Activated T-cell treated with anti-CD3 and anti-CD28 coated beads for 4 hours (primary cell): ENCODE results near the gene GARRE1.
"Not testable (repeated sequence)": the region's sequence is repeated elsewhere in the genome, so short reads cannot be mapped to it uniquely, and the experiment has no call there.

Experiments used
- DNase-seq: peaks from one replicate; pipeline ENCODE4 v3.0.0-alpha.2; 2020

Gene GARRE1

DNA sequence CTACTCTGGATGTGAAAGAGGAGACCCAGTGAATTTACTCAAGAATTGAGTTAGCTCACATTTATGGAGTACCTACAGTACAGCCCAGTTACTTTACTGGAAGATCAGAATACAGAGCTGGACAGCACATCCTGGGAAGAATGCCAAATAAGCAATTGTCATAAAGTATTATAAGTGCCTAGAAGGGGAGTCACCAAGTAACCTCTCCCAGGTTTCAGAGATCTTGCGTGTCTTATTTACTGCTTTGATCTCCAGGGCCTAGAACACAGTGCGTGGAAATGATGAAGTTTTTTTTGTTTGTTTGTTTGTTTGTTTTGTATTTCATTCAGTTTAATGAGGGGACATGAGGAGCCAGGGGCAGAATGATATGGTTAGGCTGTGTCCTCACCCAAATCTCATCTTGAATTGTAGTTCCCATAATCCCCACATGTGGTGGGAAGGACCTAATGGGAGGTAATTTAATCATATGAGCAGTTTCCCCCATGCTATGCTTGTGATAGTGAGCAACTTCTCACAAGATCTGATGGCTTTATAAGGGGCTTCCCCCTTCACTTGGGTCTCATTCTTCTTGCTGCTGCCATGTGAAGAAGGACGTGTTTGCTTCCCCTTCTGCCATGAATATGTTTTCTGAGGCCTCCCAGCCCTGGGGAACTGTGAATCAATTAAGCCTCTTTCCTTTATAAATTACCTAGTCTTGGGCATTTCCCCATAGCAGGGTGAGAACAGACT lies 5.2 kb downstream of the GARRE1 start:
- no peak for DNase-seq

- DNase-seq = no peak
Measured at GRCh38 chr19:34260771-34261173, 6.4 kb downstream of the GARRE1 start.

DNA sequence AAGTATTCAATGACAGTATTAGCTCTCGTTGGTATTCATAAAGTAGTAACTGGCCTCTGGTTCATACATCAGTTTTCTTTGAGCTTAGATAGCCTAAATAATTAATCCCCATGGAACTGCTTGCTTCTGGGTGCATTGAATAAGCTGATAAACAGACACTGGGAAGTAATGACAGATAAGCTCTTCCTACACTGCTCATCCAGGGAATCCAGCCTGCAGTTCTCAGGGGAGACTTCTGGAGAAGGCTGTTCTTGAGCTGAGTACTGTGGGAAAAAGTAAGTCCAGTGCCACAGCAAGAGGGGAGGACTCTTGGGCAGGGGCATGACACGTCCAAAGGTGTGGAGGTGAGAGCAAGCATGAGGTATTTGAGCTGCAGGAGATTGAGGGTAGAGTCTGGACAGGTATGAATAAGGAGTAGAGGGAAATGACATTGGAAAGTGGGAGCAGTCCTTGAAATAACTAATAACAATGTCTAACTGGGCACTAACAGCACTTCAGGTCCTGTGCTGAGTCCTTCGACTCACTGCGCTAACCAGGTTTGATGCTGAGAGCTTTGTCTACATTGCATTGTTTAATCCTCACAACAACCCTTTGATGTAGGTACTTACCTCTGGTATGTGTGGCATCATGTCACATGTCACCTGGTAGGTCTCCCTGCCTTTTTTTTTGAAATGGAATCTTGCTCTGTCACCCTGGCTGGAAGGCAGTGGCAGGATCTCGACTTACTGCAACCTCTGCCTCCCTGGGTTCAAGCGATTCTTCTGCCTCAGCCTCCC lies 7.2 kb downstream of the GARRE1 start:
- DNase-seq = no peak

- DNase-seq = no peak
Measured at GRCh38 chr19:34263745-34264237, 9.4 kb downstream of the GARRE1 start.

DNA sequence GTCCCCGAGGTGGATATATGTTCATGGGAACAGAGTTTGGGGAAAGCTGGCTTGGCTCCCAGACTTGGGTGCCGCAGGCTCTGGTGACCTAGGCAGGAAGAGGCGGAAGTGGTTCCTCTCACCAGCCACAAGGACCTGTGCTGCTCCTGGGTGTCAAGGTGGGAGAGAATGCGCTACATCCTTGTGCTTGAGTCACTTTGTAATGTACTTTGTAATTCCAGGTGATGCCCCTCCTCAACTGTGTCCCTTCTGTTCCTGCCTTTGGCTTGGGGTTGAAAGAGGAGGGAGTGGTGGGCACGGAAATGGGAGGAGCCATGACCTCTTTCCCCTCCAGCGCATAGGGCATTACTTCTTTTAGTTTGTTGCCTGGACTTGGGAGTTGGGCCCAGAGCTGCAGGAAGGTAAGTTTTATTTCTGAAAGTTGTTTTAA lies 10.9 kb downstream of the GARRE1 start:
- DNase-seq = no peak

- no peak for DNase-seq
Measured at GRCh38 chr19:34269081-34269480, 14.7 kb downstream of the GARRE1 start.

GRCh38 chr19:34269489-34269888 lies 15.1 kb downstream of the GARRE1 start:
- no peak for DNase-seq

- peak; percentile 44 for DNase-seq
Measured at GRCh38 chr19:34269968-34270621, 15.7 kb downstream of the GARRE1 start.

GRCh38 chr19:34273121-34273520 lies 18.8 kb downstream of the GARRE1 start:
- no peak for DNase-seq

DNA sequence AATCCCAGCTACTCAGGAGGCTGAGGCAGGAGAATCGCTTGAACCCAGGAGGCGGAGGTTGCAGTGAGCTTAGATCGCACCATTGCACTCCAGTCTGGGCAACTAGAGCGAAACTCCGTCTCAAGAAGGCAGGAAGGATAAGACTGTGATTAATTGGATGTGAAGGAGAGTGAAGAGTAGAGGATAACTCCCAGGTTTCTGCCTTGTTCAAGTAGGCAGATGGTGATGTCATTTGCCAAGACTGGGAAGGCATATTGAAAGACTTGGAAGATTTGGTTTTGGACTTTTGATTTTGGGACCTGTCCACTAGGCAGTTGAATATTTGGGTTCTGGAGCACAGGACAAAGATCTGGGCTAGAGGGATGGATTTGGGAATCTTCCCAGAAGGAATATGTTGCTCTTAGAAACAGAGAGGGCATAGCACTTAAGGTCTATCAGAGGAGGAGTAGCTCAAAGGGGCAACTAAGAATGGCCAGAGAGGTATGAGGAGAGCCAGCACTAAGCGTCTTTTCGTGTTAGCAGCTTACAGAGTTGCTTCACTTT lies 20.0 kb downstream of the GARRE1 start:
- DNase-seq = no peak

DNA sequence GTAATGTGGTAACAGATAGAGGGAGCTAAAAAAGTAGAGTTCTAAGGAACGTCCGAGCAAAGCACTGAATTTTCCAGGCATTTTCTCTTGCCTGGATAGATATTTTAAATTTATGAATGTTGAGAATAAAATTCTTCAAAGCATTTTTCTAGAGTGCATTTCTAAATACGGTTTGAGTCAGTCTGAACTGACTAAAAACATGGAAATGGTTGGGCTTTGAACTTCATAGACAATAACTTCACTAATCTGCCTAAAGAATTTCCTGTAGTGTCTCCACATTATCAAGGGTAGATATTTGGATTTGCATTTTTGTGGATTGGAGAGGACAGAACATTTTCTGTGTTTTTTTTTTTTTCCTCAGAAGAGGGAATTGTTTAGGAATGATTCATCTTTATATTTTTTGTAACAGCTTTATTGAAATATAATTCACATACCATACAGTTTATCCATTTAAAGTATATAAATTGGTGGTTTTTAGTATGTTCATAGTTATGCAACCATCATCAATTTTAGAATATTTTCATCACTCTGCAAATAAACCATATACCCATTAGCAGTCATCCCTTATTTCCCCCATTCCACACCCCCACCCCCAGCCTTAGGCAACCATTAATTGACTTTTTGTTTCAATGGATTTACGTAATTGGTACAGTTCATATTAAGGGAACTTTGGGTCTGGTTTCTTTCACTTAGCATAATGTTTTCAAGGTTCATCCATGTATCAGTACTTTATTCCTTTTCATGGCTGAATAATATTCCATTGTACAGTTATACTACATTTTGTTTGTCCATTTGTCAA lies 20.7 kb downstream of the GARRE1 start:
- DNase-seq = no peak

DNA sequence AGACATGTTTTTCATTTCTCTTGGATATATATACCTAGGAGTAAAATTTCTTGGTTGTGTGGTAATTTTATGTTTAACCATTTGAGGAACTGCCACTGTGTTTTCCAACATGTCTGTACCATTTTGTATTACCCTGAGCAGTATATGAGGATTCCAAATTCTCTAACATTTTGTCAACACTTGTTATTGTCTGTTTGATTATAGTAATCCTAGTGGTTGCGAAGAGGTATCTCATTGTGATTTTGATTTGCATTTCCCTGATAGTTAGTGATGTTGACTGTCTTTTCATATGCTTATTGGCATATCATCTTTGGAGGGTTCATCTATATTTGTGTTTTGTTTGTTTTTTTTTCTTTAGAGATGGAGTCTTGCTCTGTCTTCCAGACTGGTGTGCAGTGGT lies 21.4 kb downstream of the GARRE1 start:
- DNase-seq = no peak

DNA sequence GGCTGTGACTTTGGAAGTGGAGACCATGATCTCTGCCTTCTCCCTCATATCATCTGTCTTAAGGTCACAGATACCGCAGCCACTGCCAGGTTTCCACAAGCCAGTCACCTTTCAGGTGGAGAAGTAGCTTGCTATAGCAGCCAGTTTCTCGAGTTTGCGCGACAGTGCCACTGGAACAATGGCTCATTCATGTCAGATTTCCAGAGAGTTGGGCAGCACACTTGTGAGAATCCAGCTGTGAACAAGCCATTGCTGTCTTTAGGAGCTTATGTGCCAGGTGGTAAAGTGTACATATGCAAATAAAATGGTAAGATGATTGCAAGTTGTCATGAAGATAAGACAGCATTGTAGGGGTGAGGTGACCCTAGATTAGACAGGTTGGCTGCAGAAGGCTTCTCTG lies 22.3 kb downstream of the GARRE1 start:
- no peak for DNase-seq

- DNase-seq = no peak
Measured at GRCh38 chr19:34277244-34277643, 22.9 kb downstream of the GARRE1 start.

DNA sequence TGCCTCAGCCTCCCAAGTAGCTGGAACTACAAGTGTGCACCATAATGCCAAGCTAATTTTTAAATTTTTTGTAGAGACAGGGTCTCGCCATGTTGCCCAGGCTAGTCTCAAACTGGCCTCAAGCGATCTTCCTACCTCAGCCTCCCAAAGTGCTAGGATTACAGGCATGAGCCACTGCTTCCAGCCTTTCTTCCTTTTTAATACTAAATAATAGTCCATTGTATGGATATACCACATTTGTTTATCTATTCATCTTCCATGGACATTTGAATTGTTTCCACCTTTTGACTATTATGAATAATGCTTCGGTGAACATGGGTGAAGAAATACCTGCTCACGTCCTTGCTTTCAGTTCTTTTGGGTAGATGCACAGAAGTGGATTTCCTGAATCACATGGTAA lies 24.4 kb downstream of the GARRE1 start:
- no peak for DNase-seq

- DNase-seq = not testable (repeated sequence)
Measured at GRCh38 chr19:34281444-34281843, 27.1 kb downstream of the GARRE1 start.

- DNase-seq = no peak
Measured at GRCh38 chr19:34282611-34283519, 28.5 kb downstream of the GARRE1 start.

DNA sequence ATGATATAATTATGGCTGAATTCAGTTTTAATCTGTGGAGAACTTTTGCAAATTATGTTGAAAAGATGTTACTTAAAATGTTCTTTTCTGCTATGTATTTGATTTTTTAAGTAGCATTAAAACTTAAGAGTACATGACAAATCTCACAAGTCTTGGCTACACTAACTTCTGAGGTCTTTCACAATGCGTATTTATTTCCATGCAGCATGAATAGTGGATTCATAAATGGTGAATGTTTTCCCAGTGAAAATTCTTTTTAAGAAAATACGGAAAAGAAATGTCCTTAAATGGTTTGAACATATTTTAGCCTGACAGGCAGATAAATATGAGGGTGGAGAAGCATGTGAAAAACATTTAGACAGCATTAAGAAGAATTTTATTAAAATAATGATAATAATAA lies 30.2 kb downstream of the GARRE1 start:
- no peak for DNase-seq

DNA sequence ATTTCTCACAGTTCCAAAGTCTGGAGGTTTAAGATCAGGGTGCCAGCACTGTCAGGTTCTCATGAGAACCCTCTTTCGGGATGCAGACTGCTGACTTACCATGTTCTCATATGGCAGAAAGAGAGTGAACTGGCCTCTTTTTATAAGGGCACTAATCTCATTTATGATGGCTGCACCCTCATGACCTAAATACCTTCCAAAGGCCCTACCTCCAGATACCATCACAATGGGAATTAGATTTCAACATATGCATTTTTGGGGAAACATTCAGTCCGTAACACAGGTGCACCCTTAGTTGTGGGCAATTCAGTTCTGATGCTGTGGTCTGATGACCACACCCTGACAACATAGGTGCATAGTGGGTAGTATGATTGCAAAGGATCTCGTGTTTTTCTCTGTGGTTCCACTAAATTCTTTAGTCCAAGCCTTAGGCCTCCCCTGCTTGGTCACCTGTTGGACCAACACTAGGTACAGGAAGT lies 33.3 kb downstream of the GARRE1 start:
- no peak for DNase-seq

- DNase-seq = no peak
Measured at GRCh38 chr19:34288381-34288780, 34.0 kb downstream of the GARRE1 start.

GRCh38 chr19:34291235-34291634 lies 36.9 kb downstream of the GARRE1 start:
- DNase-seq = no peak
